Measurements from ENCODE around the gene LRIG2. TPM values are rescaled to one million over a fixed set of nuclear protein-coding genes. Genes with fewer than 3 reads are reported as not detected.

The LRIG2 gene
- total RNA-seq, 1 experiment from 2014 or later, result 22.5 TPM

DNA sequence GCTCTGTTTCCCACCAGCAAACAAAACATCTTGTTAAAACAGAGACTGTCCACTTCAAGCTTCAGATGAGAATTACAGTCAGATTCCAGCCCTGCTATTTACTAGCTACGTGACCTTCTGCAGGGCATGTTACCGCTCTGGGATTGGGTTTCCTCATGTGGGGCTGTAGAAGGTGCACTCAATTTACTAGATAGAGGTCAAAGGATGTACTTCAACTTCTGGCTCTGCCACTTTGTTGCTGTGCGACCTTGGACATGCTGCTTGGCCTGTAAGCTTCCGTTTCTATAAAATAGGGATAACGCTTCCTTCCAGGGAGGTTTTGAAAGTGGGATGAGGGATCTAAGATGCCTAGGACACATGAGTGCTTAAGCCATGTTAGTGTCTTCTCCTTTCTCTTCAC, 46.0 kb upstream of the LRIG2 start (continued):
- TF ChIP-seq ZBTB43 (CRISPR knock-in tag; IDR thresholded peaks at IDR 0.05), result no peak
- TF ChIP-seq JUN (CRISPR knock-in tag; IDR thresholded peaks at IDR 0.05), result no peak
- no peak for TF ChIP-seq ATF1 (CRISPR knock-in tag; IDR thresholded peaks at IDR 0.05)
- no peak for TF ChIP-seq ZNF121 (CRISPR knock-in tag; IDR thresholded peaks at IDR 0.05)
- no peak for TF ChIP-seq FOXP1 (CRISPR knock-in tag; IDR thresholded peaks at IDR 0.05; ENCODE audit: borderline replicate concordance)
- TF ChIP-seq AR (CRISPR knock-in tag; IDR thresholded peaks at IDR 0.05), result no peak
- no peak for TF ChIP-seq ZNF671 (CRISPR knock-in tag; IDR thresholded peaks at IDR 0.05)
- no peak for TF ChIP-seq ZNF396 (CRISPR knock-in tag; IDR thresholded peaks at IDR 0.05; ENCODE audit: borderline replicate concordance)

- Mint-ChIP-seq H3K27ac (peak overlapping the region; percentile 81), H3K9me3 (no peaks in the 10 kb centered on the region), H3K4me3 (no peak overlapping the region; the same call in 1 of the 2 replicates), H3K27me3 (ENCODE audit: low read depth) (no peaks in the 10 kb centered on the region), H3K36me3 (no peaks in the 10 kb centered on the region; the same call in 1 of the 2 replicates), H3K4me1 (peaks cover 56% of the 10 kb centered on the region)
- ChIA-PET POLR2A (interaction anchor here (0.6 to 1.8 kb wide), 5 partner anchors 15 to 74 kb away, joined by 3 to 9 read pairs (median 4); partner anchors contain the start of genes LRIG2 and SLC16A1), CTCF (interaction anchor here (0.7 to 2.4 kb wide), 8 partner anchors 11 to 147 kb away, joined by 3 to 41 read pairs (median 4); partner anchors contain the start of genes LRIG2 and SLC16A1)
- peak; percentile 99 for TF ChIP-seq ZNF423 (CRISPR knock-in tag; IDR thresholded peaks at IDR 0.05)
- peak; percentile 27; the same call in 1 of the 2 replicates for TF ChIP-seq TEAD1 (CRISPR knock-in tag; IDR thresholded peaks at IDR 0.05)
- peak; percentile 41; the same call in 1 of the 2 replicates for TF ChIP-seq FOXK1 (CRISPR knock-in tag; IDR thresholded peaks at IDR 0.05)
- no peak for TF ChIP-seq FOXP1 (CRISPR knock-in tag; IDR thresholded peaks at IDR 0.05; ENCODE audit: borderline replicate concordance)
- TF ChIP-seq NR3C1 (CRISPR knock-in tag; conservative IDR thresholded peaks at IDR 0.05; ENCODE audit: low read depth), result no peak
- TF ChIP-seq ZNF532 (CRISPR knock-in tag; IDR thresholded peaks at IDR 0.05; ENCODE audit: borderline replicate concordance), result no peak
- TF ChIP-seq, protein P1, sequence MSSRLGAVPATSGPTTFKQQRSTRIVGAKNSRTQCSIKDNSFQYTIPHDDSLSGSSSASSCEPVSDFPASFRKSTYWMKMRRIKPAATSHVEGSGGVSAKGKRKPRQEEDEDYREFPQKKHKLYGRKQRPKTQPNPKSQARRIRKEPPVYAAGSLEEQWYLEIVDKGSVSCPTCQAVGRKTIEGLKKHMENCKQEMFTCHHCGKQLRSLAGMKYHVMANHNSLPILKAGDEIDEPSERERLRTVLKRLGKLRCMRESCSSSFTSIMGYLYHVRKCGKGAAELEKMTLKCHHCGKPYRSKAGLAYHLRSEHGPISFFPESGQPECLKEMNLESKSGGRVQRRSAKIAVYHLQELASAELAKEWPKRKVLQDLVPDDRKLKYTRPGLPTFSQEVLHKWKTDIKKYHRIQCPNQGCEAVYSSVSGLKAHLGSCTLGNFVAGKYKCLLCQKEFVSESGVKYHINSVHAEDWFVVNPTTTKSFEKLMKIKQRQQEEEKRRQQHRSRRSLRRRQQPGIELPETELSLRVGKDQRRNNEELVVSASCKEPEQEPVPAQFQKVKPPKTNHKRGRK (CRISPR knock-in tag; IDR thresholded peaks at IDR 0.05; ENCODE audit: borderline replicate concordance), result no peak
- no peak for TF ChIP-seq USF2 (CRISPR knock-in tag; IDR thresholded peaks at IDR 0.05)
- no peak for TF ChIP-seq AR (CRISPR knock-in tag; IDR thresholded peaks at IDR 0.05)
- peak; percentile 59; the same call in 1 of the 2 replicates for TF ChIP-seq ETV6 (CRISPR knock-in tag; IDR thresholded peaks at IDR 0.05)
- TF ChIP-seq TP53 (CRISPR knock-in tag; IDR thresholded peaks at IDR 0.05), result no peak
- TF ChIP-seq, protein P2, sequence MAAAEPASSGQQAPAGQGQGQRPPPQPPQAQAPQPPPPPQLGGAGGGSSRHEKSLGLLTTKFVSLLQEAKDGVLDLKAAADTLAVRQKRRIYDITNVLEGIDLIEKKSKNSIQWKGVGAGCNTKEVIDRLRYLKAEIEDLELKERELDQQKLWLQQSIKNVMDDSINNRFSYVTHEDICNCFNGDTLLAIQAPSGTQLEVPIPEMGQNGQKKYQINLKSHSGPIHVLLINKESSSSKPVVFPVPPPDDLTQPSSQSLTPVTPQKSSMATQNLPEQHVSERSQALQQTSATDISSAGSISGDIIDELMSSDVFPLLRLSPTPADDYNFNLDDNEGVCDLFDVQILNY (CRISPR knock-in tag; IDR thresholded peaks at IDR 0.05), result no peak
- ATAC-seq (peak; percentile 98), DNase-seq (ENCODE audit: low spot score) (peak; percentile 73)
Observed at GRCh38 chr1:113027449-113027848, 45.5 kb upstream of the LRIG2 start.

Measured in WTC11 (cell line).